SK-N-SH (cell line): Measurements from ENCODE around the gene CIP2A.

Experiments
- GABPA ChIP-seq: IDR thresholded peaks from 2 replicates; pipeline ENCODE4 v1.4.0; 2012; ENCODE audit warnings: low read depth, mild to moderate bottlenecking
- YY1 ChIP-seq: IDR thresholded peaks from 2 replicates; pipeline ENCODE4 v1.4.0; 2012; ENCODE audit warnings: low read depth, mild to moderate bottlenecking
- TF ChIP-seq, protein P1 (sequence below): fragments of 150-350 bp; IDR thresholded peaks from 2 replicates; pipeline ENCODE4 v1.6.1; 2016; ENCODE audit warnings: mild to moderate bottlenecking, low read depth, low read length
- TF ChIP-seq, protein P2 (sequence below): fragments of 200-600 bp; sonication (generic); IDR thresholded peaks from 2 replicates; pipeline ENCODE4 v1.6.1; 2017; ENCODE audit warnings: antibody characterized with exemption, mild to moderate bottlenecking, moderate library complexity

DNA sequence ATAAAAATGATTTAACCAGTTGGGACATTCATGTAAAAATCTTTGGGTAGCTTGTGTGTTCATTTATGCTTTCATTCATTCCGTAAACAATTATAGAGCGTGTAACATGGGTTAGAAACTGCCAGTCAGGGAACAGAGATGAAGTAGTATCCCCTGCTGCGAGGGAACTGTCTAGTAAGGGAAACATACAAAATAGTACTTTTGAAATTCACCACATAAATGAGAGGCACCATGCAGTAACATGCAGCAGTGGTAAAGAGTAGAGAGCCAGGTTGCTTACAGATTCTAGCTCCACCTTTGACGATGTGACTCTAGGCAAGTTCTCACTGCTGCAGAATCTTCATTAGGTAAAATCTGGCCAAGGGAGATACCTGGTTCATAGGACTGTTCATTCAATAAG, 1.2 kb upstream of the CIP2A start:
- TF ChIP-seq, protein P1, sequence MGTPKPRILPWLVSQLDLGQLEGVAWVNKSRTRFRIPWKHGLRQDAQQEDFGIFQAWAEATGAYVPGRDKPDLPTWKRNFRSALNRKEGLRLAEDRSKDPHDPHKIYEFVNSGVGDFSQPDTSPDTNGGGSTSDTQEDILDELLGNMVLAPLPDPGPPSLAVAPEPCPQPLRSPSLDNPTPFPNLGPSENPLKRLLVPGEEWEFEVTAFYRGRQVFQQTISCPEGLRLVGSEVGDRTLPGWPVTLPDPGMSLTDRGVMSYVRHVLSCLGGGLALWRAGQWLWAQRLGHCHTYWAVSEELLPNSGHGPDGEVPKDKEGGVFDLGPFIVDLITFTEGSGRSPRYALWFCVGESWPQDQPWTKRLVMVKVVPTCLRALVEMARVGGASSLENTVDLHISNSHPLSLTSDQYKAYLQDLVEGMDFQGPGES = no peak
- TF ChIP-seq YY1 (no peak), GABPA (no peak)
- TF ChIP-seq, protein P2, sequence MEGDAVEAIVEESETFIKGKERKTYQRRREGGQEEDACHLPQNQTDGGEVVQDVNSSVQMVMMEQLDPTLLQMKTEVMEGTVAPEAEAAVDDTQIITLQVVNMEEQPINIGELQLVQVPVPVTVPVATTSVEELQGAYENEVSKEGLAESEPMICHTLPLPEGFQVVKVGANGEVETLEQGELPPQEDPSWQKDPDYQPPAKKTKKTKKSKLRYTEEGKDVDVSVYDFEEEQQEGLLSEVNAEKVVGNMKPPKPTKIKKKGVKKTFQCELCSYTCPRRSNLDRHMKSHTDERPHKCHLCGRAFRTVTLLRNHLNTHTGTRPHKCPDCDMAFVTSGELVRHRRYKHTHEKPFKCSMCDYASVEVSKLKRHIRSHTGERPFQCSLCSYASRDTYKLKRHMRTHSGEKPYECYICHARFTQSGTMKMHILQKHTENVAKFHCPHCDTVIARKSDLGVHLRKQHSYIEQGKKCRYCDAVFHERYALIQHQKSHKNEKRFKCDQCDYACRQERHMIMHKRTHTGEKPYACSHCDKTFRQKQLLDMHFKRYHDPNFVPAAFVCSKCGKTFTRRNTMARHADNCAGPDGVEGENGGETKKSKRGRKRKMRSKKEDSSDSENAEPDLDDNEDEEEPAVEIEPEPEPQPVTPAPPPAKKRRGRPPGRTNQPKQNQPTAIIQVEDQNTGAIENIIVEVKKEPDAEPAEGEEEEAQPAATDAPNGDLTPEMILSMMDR = no peak
